ENCODE measurements around the gene PRPF39.

The PRPF39 gene

DNA sequence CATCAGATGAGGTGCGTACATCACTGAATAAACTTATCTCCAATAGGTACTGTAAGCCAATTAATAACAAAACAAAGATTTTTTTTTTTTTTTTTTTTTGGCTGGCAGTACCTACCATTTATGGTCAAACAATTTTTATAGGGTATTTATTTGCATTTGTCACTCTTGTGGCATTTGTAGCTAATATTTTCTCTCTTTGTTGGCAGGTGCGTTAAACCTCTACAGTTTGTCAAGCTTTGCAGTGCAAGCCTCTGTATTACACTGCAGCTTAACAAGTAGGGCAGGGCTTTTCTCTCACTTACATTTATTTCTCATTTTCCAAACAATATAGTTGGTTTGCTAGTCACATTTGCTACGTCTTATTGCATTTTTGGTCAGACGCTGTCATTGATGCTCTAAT, 12.3 kb downstream of the PRPF39 start:
- DNase-seq (ENCODE audit: low read depth), result no peak
- TF ChIP-seq CTCF (conservative IDR thresholded peaks at IDR 0.05; ENCODE audit: low read depth, low read length), result no peak
- no peak overlapping the region for H3K4me3 ChIP-seq (ENCODE audit: low read depth, low read length)

- no peak for DNase-seq (ENCODE audit: low read depth)
- TF ChIP-seq CTCF (conservative IDR thresholded peaks at IDR 0.05; ENCODE audit: low read depth, low read length), result no peak
- H3K4me3 ChIP-seq (ENCODE audit: low read depth, low read length), result no peak overlapping the region
These were observed 19.9 kb downstream of the PRPF39 start for GRCh38 chr14:45103806-45104205.

DNA sequence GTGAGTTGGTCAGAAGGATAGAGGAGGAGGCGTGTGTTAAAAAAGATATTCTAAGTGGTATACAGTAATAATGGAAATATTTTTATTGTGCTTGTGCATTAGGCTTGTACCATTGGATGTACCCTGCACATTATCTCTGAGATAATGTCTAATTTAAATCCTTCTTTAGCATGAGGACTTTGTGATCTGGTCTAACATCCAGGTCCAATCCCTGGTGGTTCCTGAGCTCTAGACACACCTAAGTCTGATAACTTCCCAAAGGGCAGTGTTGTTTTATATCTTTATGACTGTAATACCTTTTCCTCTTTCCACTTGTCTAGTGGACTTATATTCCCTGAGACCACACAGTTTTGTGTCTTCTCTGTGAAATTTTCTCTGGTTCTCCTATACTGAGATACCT, 20.6 kb downstream of the PRPF39 start:
- no peak overlapping the region for H3K4me3 ChIP-seq (ENCODE audit: low read depth, low read length)
- DNase-seq (ENCODE audit: low read depth), result no peak
- no peak for TF ChIP-seq CTCF (conservative IDR thresholded peaks at IDR 0.05; ENCODE audit: low read depth, low read length)

DNA sequence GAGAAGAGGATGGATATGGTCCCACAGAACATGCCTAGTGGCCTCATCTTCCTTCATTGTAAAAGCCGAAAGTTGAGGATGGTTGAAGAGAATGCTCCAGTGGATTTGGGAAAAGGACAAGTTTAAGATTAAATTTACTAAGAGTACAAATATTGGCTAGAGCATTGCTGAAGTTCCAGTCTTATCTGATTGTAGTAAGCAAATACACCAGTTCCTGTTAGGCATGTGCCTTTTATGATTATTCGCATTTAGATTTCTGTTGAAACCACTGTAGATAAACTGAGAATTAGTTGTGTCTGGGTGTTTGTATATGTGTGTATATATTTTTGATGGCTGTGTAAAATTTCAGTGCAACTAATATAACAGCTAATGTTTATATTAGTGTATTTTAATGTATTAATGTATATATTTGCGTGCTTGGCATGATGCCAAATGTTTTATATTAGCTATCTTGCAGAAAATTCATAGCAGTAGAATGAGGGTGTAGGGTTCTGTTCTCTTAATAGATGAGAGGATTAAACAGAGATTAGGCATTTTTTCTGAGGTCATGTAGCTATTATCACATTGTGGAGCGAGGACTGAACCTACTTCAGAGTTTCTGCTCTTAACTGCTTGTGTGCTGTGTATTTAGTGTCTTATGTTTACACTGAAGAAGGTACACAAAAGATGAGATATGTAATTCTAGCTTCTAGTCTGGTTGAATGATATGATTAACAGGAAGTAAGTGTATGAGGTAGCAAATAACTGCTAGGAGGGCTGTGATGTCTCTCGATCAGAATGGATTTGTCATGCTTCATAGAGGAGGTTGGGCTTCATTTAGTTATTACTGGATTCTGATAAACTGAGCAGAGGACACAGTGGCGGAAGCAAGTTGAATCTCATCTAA, 29.2 kb downstream of the PRPF39 start:
- no peak for TF ChIP-seq CTCF (conservative IDR thresholded peaks at IDR 0.05; ENCODE audit: low read depth, low read length)
- H3K4me3 ChIP-seq (ENCODE audit: low read depth, low read length), result no peak overlapping the region
- DNase-seq (ENCODE audit: low read depth), result peak; percentile 53

GRCh38 chr14:45114327-45114726, 30.4 kb downstream of the PRPF39 start:
- no peak for TF ChIP-seq CTCF (conservative IDR thresholded peaks at IDR 0.05; ENCODE audit: low read depth, low read length)
- H3K4me3 ChIP-seq (ENCODE audit: low read depth, low read length), result no peak overlapping the region
- DNase-seq (ENCODE audit: low read depth), result no peak

- TF ChIP-seq CTCF (conservative IDR thresholded peaks at IDR 0.05; ENCODE audit: low read depth, low read length), result no peak
- no peak for DNase-seq (ENCODE audit: low read depth)
- H3K4me3 ChIP-seq (ENCODE audit: low read depth, low read length), result no peak overlapping the region
These were observed 34.7 kb downstream of the PRPF39 start for GRCh38 chr14:45118594-45118993.

- H3K4me3 ChIP-seq (ENCODE audit: low read depth, low read length), result no peak overlapping the region
- no peak for TF ChIP-seq CTCF (conservative IDR thresholded peaks at IDR 0.05; ENCODE audit: low read depth, low read length)
- no peak for DNase-seq (ENCODE audit: low read depth)
These were observed 36.2 kb downstream of the PRPF39 start for GRCh38 chr14:45120096-45120495.
